GM23248 (cell line): ENCODE results near the gene SAMSN1.

Experiments used
- EZH2 ChIP-seq: fragments of 200-600 bp; sonication (generic); IDR thresholded peaks from 2 replicates; pipeline ENCODE4 v1.6.1; 2018; ENCODE audit warnings: antibody characterized with exemption, mild to moderate bottlenecking; ENCODE audit not compliant: insufficient read depth, poor library complexity, severe bottlenecking
- EZH2phosphoT487 ChIP-seq: fragments of 200-600 bp; sonication (generic); IDR thresholded peaks from 2 replicates; pipeline ENCODE4 v1.6.1; 2018; ENCODE audit warnings: antibody characterized with exemption, moderate library complexity, mild to moderate bottlenecking, low read depth; ENCODE audit not compliant: insufficient read depth

DNA sequence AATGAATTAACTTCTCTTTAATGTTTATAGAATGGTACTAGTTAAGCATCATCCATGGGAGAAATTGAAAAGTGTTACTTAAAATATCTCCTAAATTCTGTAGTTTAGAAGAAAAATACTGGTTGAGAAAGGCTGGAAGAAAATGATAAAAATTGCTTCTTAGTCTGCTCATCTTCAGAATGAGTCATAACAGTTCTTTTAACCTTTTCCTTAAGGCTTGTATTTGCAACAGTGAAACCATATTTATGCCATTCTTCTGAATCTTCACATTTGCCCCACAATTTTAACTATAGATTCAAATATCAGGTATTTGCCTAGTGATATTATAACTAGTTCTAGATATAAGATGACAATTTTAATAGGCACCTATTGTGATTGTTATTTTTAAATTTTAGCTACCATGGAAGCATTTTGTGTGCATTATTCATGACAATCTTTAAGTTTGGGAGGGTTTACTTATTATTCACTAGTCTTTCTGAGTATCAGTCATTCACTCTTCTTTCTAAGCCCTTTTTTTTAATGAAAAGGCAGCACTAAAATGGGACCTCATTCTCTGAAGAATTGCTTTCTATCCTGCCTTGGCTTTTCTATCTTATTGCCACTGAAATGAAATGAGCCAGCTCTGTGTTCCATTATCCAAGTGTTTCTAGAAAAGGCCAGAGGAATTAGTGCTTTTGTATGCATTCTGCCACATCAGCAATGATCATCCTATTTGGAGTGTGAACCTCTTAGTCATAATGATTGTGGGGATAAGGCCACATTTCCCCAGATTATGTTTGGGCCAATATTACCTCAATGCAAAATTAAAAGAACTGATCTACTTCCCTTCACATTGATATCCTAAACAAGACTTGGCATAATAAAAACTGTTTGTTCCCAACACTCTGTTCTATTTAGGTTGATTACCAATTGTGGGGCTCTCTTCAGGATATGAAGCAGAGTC lies 58.4 kb downstream of the SAMSN1 start:
- TF ChIP-seq EZH2 = no peak
- no peak for TF ChIP-seq EZH2phosphoT487
